ENCODE results near the gene SIRT3.
"Not testable (repeated sequence)": the region's sequence is repeated elsewhere in the genome, so short reads cannot be mapped to it uniquely, and the experiment has no call there.

GRCh38 chr11:180242-180641 is 55.9 kb downstream of the SIRT3 start:
- TF ChIP-seq CTCF (IDR thresholded peaks at IDR 0.05); ZFX (IDR thresholded peaks at IDR 0.05; ENCODE audit: borderline replicate concordance): not testable (repeated sequence)
